Neural progenitor cell (in vitro differentiated cells): Measurements from ENCODE around the gene ARRDC4. TPM values are rescaled to one million over a fixed set of nuclear protein-coding genes. Genes with fewer than 3 reads are reported as not detected.

Source experiments
- DNase-seq: peaks from one replicate; pipeline ENCODE4 v3.0.0-alpha.2; 2016; ENCODE audit warnings: low spot score
- H2AFZ ChIP-seq: fragments of 200-600 bp; sonication (generic); replicated peaks from 2 replicates; pipeline ENCODE4 v1.6.1; 2016; ENCODE audit warnings: antibody characterized with exemption
- H3F3A ChIP-seq: fragments of 200-600 bp; sonication (generic); 2 replicates; pipeline ENCODE4 v1.6.1; 2016; ENCODE audit warnings: antibody characterized with exemption, low read depth
- H3K27ac ChIP-seq: fragments of 200-600 bp; sonication (generic); 2 replicates; pipeline ENCODE4 v1.5.1; 2016; ENCODE audit warnings: mild to moderate bottlenecking
- H3K27me3 ChIP-seq: fragments of 200-600 bp; sonication (generic); 2 replicates; pipeline ENCODE4 v1.6.1; 2016; ENCODE audit warnings: mild to moderate bottlenecking, moderate library complexity
- H3K36me3 ChIP-seq: fragments of 200-600 bp; sonication (generic); 2 replicates; pipeline ENCODE4 v1.5.1; 2016
- H3K4me1 ChIP-seq: fragments of 200-600 bp; sonication (generic); 2 replicates; pipeline ENCODE4 v1.6.1; 2016; ENCODE audit warnings: mixed run types
- H3K4me2 ChIP-seq: fragments of 200-600 bp; sonication (generic); 2 replicates; pipeline ENCODE4 v1.6.1; 2016
- H3K4me3 ChIP-seq: fragments of 200-600 bp; sonication (generic); 2 replicates; pipeline ENCODE4 v1.5.1; 2016
- H3K79me2 ChIP-seq: fragments of 200-600 bp; sonication (generic); 2 replicates; pipeline ENCODE4 v1.6.1; 2016; ENCODE audit warnings: low read depth
- H3K9ac ChIP-seq: fragments of 200-600 bp; sonication (generic); 2 replicates; pipeline ENCODE4 v1.6.1; 2016
- H3K9me3 ChIP-seq: fragments of 200-600 bp; sonication (generic); 2 replicates; pipeline ENCODE4 v1.5.1; 2016; ENCODE audit warnings: low read depth
- H4K20me1 ChIP-seq: fragments of 200-600 bp; sonication (generic); 2 replicates; pipeline ENCODE4 v1.6.1; 2016; ENCODE audit warnings: low read depth
- H3K27ac Mint-ChIP-seq: 3 replicates; pipeline ENCODE4 v1.8.0; 2021; ENCODE audit warnings: mixed read lengths
- H3K27me3 Mint-ChIP-seq: 2 replicates; pipeline ENCODE4 v1.8.0; 2022; ENCODE audit warnings: low read depth, mild to moderate bottlenecking, inconsistent platforms, moderate library complexity, mixed read lengths; ENCODE audit not compliant: insufficient read depth
- H3K36me3 Mint-ChIP-seq: 3 replicates; pipeline ENCODE4 v1.8.0; 2021; ENCODE audit warnings: mixed read lengths
- H3K4me1 Mint-ChIP-seq: 3 replicates; pipeline ENCODE4 v1.8.0; 2021; ENCODE audit warnings: mixed read lengths
- H3K4me3 Mint-ChIP-seq: 3 replicates; pipeline ENCODE4 v1.8.0; 2021; ENCODE audit warnings: mild to moderate bottlenecking, moderate library complexity, mixed read lengths
- H3K9me3 Mint-ChIP-seq: 3 replicates; pipeline ENCODE4 v1.8.0; 2020; ENCODE audit warnings: mixed read lengths
- CTCF ChIP-seq: fragments of 200-600 bp; sonication (generic); IDR thresholded peaks from 2 replicates; pipeline ENCODE4 v1.5.1; 2017; ENCODE audit warnings: antibody characterized with exemption, mild to moderate bottlenecking
- EZH2 ChIP-seq: fragments of 200-600 bp; sonication (generic); IDR thresholded peaks from 2 replicates; pipeline ENCODE4 v1.6.1; 2017; ENCODE audit warnings: antibody characterized with exemption, mild to moderate bottlenecking, moderate library complexity
- EZH2phosphoT487 ChIP-seq: fragments of 200-600 bp; sonication (generic); IDR thresholded peaks from 2 replicates; pipeline ENCODE4 v1.6.1; 2017; ENCODE audit warnings: antibody characterized with exemption
- total RNA-seq: library from RNA; depleted of rRNA; stranded (reverse); fragments of >200 nt; gene quantifications from 2 replicates; pipeline ENCODE4 v1.2.3, GENCODE V29; 2015; ENCODE audit warnings: low replicate concordance

Gene ARRDC4
- total RNA-seq, 1 donor from 2014 or later, result 28.2 TPM

GRCh38 chr15:97921296-97921865 lies 39.1 kb upstream of the ARRDC4 start:
- no peak for DNase-seq
- H3K9me3 ChIP-seq, result no peaks in the 10 kb centered on the region
- H4K20me1 ChIP-seq, result no peaks in the 10 kb centered on the region
- H3K4me3 Mint-ChIP-seq, result no peak overlapping the region
- H3K4me1 ChIP-seq, result no peaks in the 10 kb centered on the region
- no peak overlapping the region for H3K9ac ChIP-seq
- H3K4me3 ChIP-seq, result no peak overlapping the region
- H3K4me2 ChIP-seq, result no peak overlapping the region
- no peaks in the 10 kb centered on the region for H3K27me3 Mint-ChIP-seq
- H3F3A ChIP-seq, result no peaks in the 10 kb centered on the region
- no peak overlapping the region for H3K27ac ChIP-seq
- no peaks in the 10 kb centered on the region for H3K27me3 ChIP-seq
- no peaks in the 10 kb centered on the region for H3K36me3 ChIP-seq
- H3K4me1 Mint-ChIP-seq, result no peaks in the 10 kb centered on the region
- H3K79me2 ChIP-seq, result no peaks in the 10 kb centered on the region
- TF ChIP-seq EZH2phosphoT487 (no peak), EZH2 (no peak), CTCF (no peak)
- no peak overlapping the region for H2AFZ ChIP-seq
- no peaks in the 10 kb centered on the region for H3K36me3 Mint-ChIP-seq
- no peak overlapping the region for H3K27ac Mint-ChIP-seq
- H3K9me3 Mint-ChIP-seq, result peaks cover 14% of the 10 kb centered on the region

- Mint-ChIP-seq H3K4me3 (no peak overlapping the region), H3K27me3 (peaks cover 3% of the 10 kb centered on the region), H3K36me3 (no peaks in the 10 kb centered on the region), H3K9me3 (peaks cover 18% of the 10 kb centered on the region), H3K4me1 (no peaks in the 10 kb centered on the region), H3K27ac (no peak overlapping the region)
- Histone ChIP-seq H3K9me3 (no peaks in the 10 kb centered on the region), H3K4me2 (no peak overlapping the region), H3K79me2 (no peaks in the 10 kb centered on the region), H3K9ac (no peak overlapping the region), H2AFZ (no peak overlapping the region), H3K4me1 (no peaks in the 10 kb centered on the region), H4K20me1 (no peaks in the 10 kb centered on the region), H3K36me3 (no peaks in the 10 kb centered on the region), H3K4me3 (no peak overlapping the region), H3K27me3 (no peaks in the 10 kb centered on the region), H3K27ac (no peak overlapping the region), H3F3A (no peaks in the 10 kb centered on the region)
- DNase-seq, result no peak
- TF ChIP-seq CTCF (no peak), EZH2phosphoT487 (no peak), EZH2 (no peak)
Measured at GRCh38 chr15:97929456-97930229, 30.9 kb upstream of the ARRDC4 start.

- Histone ChIP-seq H3K4me1 (no peaks in the 10 kb centered on the region), H3F3A (no peaks in the 10 kb centered on the region), H3K27me3 (no peaks in the 10 kb centered on the region), H3K4me2 (no peak overlapping the region), H3K9ac (no peak overlapping the region), H3K79me2 (no peaks in the 10 kb centered on the region), H2AFZ (no peak overlapping the region), H3K9me3 (no peaks in the 10 kb centered on the region), H3K27ac (no peak overlapping the region), H3K36me3 (no peaks in the 10 kb centered on the region), H4K20me1 (no peaks in the 10 kb centered on the region), H3K4me3 (no peak overlapping the region)
- Mint-ChIP-seq H3K27me3 (peaks cover 3% of the 10 kb centered on the region), H3K4me1 (no peaks in the 10 kb centered on the region), H3K27ac (no peak overlapping the region), H3K9me3 (peaks cover 17% of the 10 kb centered on the region), H3K36me3 (no peaks in the 10 kb centered on the region), H3K4me3 (no peak overlapping the region)
- no peak for DNase-seq
- no peak for TF ChIP-seq EZH2phosphoT487
- TF ChIP-seq EZH2, result no peak
- no peak for TF ChIP-seq CTCF
Measured at GRCh38 chr15:97930230-97930629, 30.3 kb upstream of the ARRDC4 start.
